GM23248 (cell line): ENCODE measurements around the gene CIT. TPM values are rescaled to one million over a fixed set of nuclear protein-coding genes. Genes with fewer than 3 reads are reported as not detected.

Source experiments
- DNase-seq: peaks from one replicate; pipeline ENCODE4 v3.0.0-alpha.2; 2015
- H2AFZ ChIP-seq: fragments of 200-600 bp; sonication (generic); 2 replicates; pipeline ENCODE4 v1.6.1; 2016; ENCODE audit warnings: antibody characterized with exemption
- H3F3A ChIP-seq: fragments of 200-600 bp; sonication (generic); 2 replicates; pipeline ENCODE4 v1.6.1; 2016; ENCODE audit warnings: mild to moderate bottlenecking, antibody characterized with exemption, mixed run types; ENCODE audit not compliant: insufficient read depth
- H3K27ac ChIP-seq: fragments of 200-600 bp; sonication (generic); 2 replicates; pipeline ENCODE4 v1.5.1; 2016; ENCODE audit warnings: mild to moderate bottlenecking
- H3K27me3 ChIP-seq: fragments of 200-600 bp; sonication (generic); replicated peaks from 2 replicates; pipeline ENCODE4 v1.6.1; 2016; ENCODE audit warnings: mild to moderate bottlenecking; ENCODE audit not compliant: insufficient read depth
- H3K36me3 ChIP-seq: fragments of 200-600 bp; sonication (generic); 2 replicates; pipeline ENCODE4 v1.6.1; 2016; ENCODE audit warnings: low read depth, mild to moderate bottlenecking
- H3K4me1 ChIP-seq: fragments of 200-600 bp; sonication (generic); 2 replicates; pipeline ENCODE4 v1.6.1; 2016; ENCODE audit warnings: mild to moderate bottlenecking; ENCODE audit not compliant: insufficient read depth
- H3K4me2 ChIP-seq: fragments of 200-600 bp; sonication (generic); one replicate; pipeline ENCODE4 v1.6.1; 2016; ENCODE audit warnings: mild to moderate bottlenecking; ENCODE audit not compliant: unreplicated experiment
- H3K4me3 ChIP-seq: fragments of 200-600 bp; sonication (generic); 2 replicates; pipeline ENCODE4 v1.5.1; 2016; ENCODE audit warnings: mild to moderate bottlenecking
- H3K79me2 ChIP-seq: fragments of 200-600 bp; sonication (generic); 2 replicates; pipeline ENCODE4 v1.6.1; 2016; ENCODE audit warnings: mild to moderate bottlenecking; ENCODE audit not compliant: insufficient read depth
- H3K9ac ChIP-seq: fragments of 200-600 bp; sonication (generic); 2 replicates; pipeline ENCODE4 v1.6.1; 2016; ENCODE audit warnings: mild to moderate bottlenecking
- H3K9me2 ChIP-seq: fragments of 200-600 bp; sonication (generic); 2 replicates; pipeline ENCODE4 v1.6.1; 2016; ENCODE audit warnings: mixed run types, mild to moderate bottlenecking, moderate library complexity; ENCODE audit not compliant: insufficient read depth
- H3K9me3 ChIP-seq: fragments of 200-600 bp; sonication (generic); one replicate; pipeline ENCODE4 v1.6.1; 2017; ENCODE audit warnings: low read depth
- H4K20me1 ChIP-seq: fragments of 200-600 bp; sonication (generic); 2 replicates; pipeline ENCODE4 v1.6.0; 2016; ENCODE audit not compliant: insufficient read depth
- EZH2 ChIP-seq: fragments of 200-600 bp; sonication (generic); IDR thresholded peaks from 2 replicates; pipeline ENCODE4 v1.6.1; 2018; ENCODE audit warnings: antibody characterized with exemption, mild to moderate bottlenecking; ENCODE audit not compliant: insufficient read depth, poor library complexity, severe bottlenecking
- EZH2phosphoT487 ChIP-seq: fragments of 200-600 bp; sonication (generic); IDR thresholded peaks from 2 replicates; pipeline ENCODE4 v1.6.1; 2018; ENCODE audit warnings: antibody characterized with exemption, moderate library complexity, mild to moderate bottlenecking, low read depth; ENCODE audit not compliant: insufficient read depth
- WGBS, 2 experiments: methylation state at CpG; one replicate each; pipeline ENCODE4 v1.1.6; 2015 to 2017; ENCODE audit warnings: low lambda C conversion rate in 2 of 2, low coverage in 1 of 2; ENCODE audit errors: missing lambda C conversion rate in 2 of 2; 5-methylcytosine and 5-hydroxymethylcytosine counted together
- in situ Hi-C: fragments of 300-500 bp; cut with MboI; formaldehyde crosslinking; loops from 2 replicates; pipeline ENCODE4 v1.15.0; 2020
- polyA plus RNA-seq: library from polyadenylated mRNA; unstranded; fragments of >200 nt; fragmentation: Nextera tagmentation; extraction: Ambion mirVana; gene quantifications from 2 replicates; pipeline ENCODE4 v1.2.1, GENCODE V29; 2016
- total RNA-seq: library from RNA; depleted of rRNA; stranded (reverse); fragments of >200 nt; shearing (Covaris generic); gene quantifications from 2 replicates; pipeline ENCODE4 v1.2.3, GENCODE V29; 2014

Gene CIT
- total and polyA plus RNA-seq, 2 experiments from 2014 or later = 4.3 to 6.8 TPM

DNA sequence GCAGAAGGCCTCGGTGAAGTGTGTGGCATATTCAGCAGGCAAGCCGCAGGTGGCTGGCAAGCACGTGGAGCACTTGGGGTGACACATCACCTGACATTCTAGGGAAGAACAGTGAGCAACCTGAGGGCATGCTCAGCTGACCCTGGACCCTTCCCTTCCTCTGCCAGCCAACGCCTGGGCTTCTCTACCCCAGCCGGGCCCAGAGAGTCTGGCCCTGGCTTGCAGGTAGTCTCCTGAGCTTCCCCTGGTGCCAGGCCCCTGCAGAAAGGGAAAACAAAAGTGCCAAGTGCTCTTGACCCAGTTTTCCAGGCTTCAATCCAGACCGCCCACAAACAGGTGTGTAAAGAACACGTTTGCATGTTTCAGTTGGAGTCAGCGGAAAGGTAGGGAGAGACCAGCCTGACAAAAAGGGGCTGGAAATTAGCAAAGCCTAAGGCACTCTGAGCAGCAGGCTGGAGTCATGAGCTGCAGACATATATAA is 163.5 kb downstream of the CIT start:
- 0 out of 2 replicates have a peak, but pooled peaks cover 6% of the 10 kb centered on the region for H3F3A ChIP-seq
- no peaks in the 10 kb centered on the region for H3K9me3 ChIP-seq
- H3K4me1 ChIP-seq = peaks cover 6% of the 10 kb centered on the region
- H3K79me2 ChIP-seq = no peaks in the 10 kb centered on the region
- no peaks in the 10 kb centered on the region for H3K27me3 ChIP-seq
- H3K9ac ChIP-seq = no peak overlapping the region
- 97 to 100% methylated on average over 7 to 8 of the region's 8 CpGs for WGBS, 2 experiments
- no peak overlapping the region for H3K27ac ChIP-seq
- no peaks in the 10 kb centered on the region for H3K36me3 ChIP-seq
- no peak for DNase-seq
- TF ChIP-seq EZH2phosphoT487 (no peak), EZH2 (no peak)
- no peak overlapping the region for H3K4me3 ChIP-seq
- no peaks in the 10 kb centered on the region for H4K20me1 ChIP-seq
- H3K9me2 ChIP-seq = no peaks in the 10 kb centered on the region
- in situ Hi-C loops = no loop called here
- H2AFZ ChIP-seq = no peak overlapping the region
- H3K4me2 ChIP-seq = no peak overlapping the region

DNA sequence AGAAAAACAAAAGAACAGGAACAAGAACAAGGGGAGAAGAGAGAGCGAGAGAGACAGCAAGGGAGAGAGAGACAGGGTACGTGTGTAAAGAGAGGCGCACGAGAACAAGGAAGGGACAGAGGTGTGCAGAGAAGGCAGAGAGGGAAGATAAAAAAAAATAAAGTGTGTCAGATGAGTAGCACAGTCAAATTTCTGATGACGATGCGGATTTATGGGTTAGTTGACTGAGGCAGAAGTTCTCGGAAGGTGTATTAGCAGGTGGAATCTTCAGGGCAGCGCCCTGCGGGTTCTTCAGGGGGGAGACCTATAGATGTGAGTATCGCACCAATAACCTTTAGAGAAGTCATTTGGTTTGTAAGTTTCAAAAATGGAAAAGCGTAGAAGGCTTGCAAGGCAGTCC is 164.4 kb downstream of the CIT start:
- DNase-seq = no peak
- Histone ChIP-seq H4K20me1 (no peaks in the 10 kb centered on the region), H3K36me3 (no peaks in the 10 kb centered on the region), H3F3A (0 out of 2 replicates have a peak, but pooled peaks cover 6% of the 10 kb centered on the region), H3K9me3 (no peaks in the 10 kb centered on the region), H3K79me2 (no peaks in the 10 kb centered on the region), H3K27me3 (no peaks in the 10 kb centered on the region), H2AFZ (no peak overlapping the region), H3K4me3 (no peak overlapping the region), H3K4me1 (peaks cover 6% of the 10 kb centered on the region), H3K27ac (no peak overlapping the region), H3K4me2 (no peak overlapping the region), H3K9ac (no peak overlapping the region), H3K9me2 (no peaks in the 10 kb centered on the region)
- WGBS, 2 experiments = 98% methylated on average over 11 of the region's 11 CpGs
- TF ChIP-seq EZH2 = no peak
- in situ Hi-C loops = no loop called here

DNA sequence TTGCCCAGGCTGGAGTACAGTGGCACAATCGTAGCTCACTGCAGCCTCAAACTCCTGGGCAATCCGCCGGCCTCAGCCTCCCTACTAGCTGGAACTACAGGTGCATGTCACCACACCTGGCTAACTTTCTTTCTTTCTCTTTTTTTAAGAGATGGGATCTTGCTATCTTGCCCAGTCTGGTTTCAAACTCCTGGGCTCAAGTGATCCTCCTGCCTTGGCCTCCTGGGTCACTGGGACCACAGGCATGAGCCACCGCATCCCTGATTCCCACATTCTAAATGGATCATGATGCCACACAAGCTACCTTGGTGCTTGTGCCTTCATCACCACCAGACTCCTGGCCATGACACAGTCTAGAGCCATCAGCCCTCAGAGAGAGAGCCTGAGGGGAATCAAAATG is 165.4 kb downstream of the CIT start:
- Histone ChIP-seq H3F3A (0 out of 2 replicates have a peak, but pooled peaks cover 4% of the 10 kb centered on the region), H3K9me3 (no peaks in the 10 kb centered on the region), H3K79me2 (no peaks in the 10 kb centered on the region), H3K9ac (no peak overlapping the region), H3K4me3 (no peak overlapping the region), H3K27ac (no peak overlapping the region), H3K27me3 (no peaks in the 10 kb centered on the region), H3K9me2 (no peaks in the 10 kb centered on the region), H3K36me3 (no peaks in the 10 kb centered on the region), H3K4me1 (peaks cover 5% of the 10 kb centered on the region), H2AFZ (no peak overlapping the region), H3K4me2 (no peak overlapping the region), H4K20me1 (no peaks in the 10 kb centered on the region)
- TF ChIP-seq EZH2 = no peak
- TF ChIP-seq EZH2phosphoT487 = no peak
- DNase-seq = no peak
- WGBS, 2 experiments = 98% methylated on average over 4 of the region's 4 CpGs
- in situ Hi-C loops = no loop called here

DNA sequence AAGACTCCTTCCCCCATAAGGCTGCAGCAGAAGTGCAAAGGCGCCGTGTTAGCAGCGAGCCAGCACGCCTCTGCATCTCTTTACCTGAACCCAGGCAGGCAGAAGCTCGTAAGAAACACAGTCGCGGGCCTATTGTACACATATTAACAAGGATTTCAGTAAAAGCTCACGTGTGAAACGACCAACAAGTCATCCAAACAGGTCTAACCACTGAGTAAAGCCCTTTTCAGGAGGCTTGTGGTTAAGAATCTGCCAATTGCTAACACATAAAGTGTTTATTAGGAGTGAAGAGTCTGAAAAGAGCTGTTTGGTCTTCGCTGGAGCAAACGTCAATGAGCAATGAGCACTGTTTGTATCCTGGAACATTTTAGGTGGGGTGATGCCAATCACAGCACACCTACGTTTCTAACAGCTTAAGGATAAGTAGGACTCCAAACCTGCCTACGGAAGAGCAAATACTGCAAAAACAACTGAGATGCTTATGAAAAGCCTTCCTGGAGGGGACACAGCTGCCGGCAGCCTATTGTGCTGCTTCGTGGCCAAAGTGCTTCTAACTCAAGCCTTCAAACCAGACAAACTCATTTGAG is 166.1 kb downstream of the CIT start:
- no peak overlapping the region for H3K9ac ChIP-seq
- H3K27ac ChIP-seq = no peak overlapping the region
- H3K9me3 ChIP-seq = no peaks in the 10 kb centered on the region
- H3K27me3 ChIP-seq = no peaks in the 10 kb centered on the region
- WGBS, 2 experiments = 90 to 93% methylated on average over 15 of the region's 15 CpGs
- H3K4me1 ChIP-seq = no peaks in the 10 kb centered on the region
- no peak overlapping the region for H2AFZ ChIP-seq
- no peaks in the 10 kb centered on the region for H3K36me3 ChIP-seq
- no peaks in the 10 kb centered on the region for H3K9me2 ChIP-seq
- DNase-seq = no peak
- TF ChIP-seq EZH2phosphoT487 = no peak
- TF ChIP-seq EZH2 = no peak
- H3F3A ChIP-seq = no peaks in the 10 kb centered on the region
- H4K20me1 ChIP-seq = no peaks in the 10 kb centered on the region
- no peak overlapping the region for H3K4me3 ChIP-seq
- in situ Hi-C loops = no loop called here
- H3K79me2 ChIP-seq = no peaks in the 10 kb centered on the region
- H3K4me2 ChIP-seq = no peak overlapping the region
